Gastrocnemius medialis (tissue), 4 donors: ENCODE results near the gene SEC31B.

Experiments used
- CTCF ChIP-seq, 5 experiments: fragments of 450-650 bp in 3 of 5; fragments of 200-600 bp in 2 of 5; sonication (generic) in 2 of 5; IDR thresholded peaks in 4 of 5; conservative IDR thresholded peaks in 1 of 5; 1 replicate in 4 of 5; 2 replicates in 1 of 5; pipeline ENCODE4 v1.5.1; 2016 to 2019; ENCODE audit warnings: antibody characterized with exemption in 5 of 5, mild to moderate bottlenecking in 3 of 5, moderate library complexity in 3 of 5
- POLR2A ChIP-seq, 2 donors: fragments of 450-650 bp; IDR thresholded peaks; one replicate each; pipeline ENCODE4 v1.6.1; 2017; ENCODE audit warnings: antibody characterized with exemption in 2 of 2, mild to moderate bottlenecking in 2 of 2, moderate library complexity in 2 of 2

- TF ChIP-seq CTCF (IDR thresholded peaks at IDR 0.05 in 4 of 5, conservative IDR thresholded peaks at IDR 0.05 in 1 of 5): no peak
- no peak for TF ChIP-seq POLR2A (IDR thresholded peaks at IDR 0.05)
These were observed 73.4 kb downstream of the SEC31B start for GRCh38 chr10:100446130-100446761.
